ENCODE data around the gene MC3R. TPM values are rescaled to one million over a fixed set of nuclear protein-coding genes. Genes with fewer than 3 reads are reported as not detected.

Gene MC3R
- total and polyA plus RNA-seq, 2 of the 4 experiments (the other 2 are of a cell fraction): not detected

- H3K27me3 ChIP-seq (ENCODE audit: control insufficient read depth, insufficient read depth, low read length): no peaks in the 10 kb centered on the region
- H2AK5ac ChIP-seq (ENCODE audit: low read depth, low read length): no peak overlapping the region
- H3K9ac ChIP-seq (ENCODE audit: low read depth, low read length): no peak overlapping the region
- H3K4me2 ChIP-seq (ENCODE audit: low read depth, low read length): no peak overlapping the region
- H3K4ac ChIP-seq (ENCODE audit: low read depth, low read length): no peak overlapping the region
- no peaks in the 10 kb centered on the region for H3K9me1 ChIP-seq (ENCODE audit: insufficient read depth, low read length)
- in situ Hi-C loops (cut with MboI; ENCODE audit: low sequenced_read_pairs): no loop called here
- DNase-seq (no peak), ATAC-seq (ENCODE audit: low read depth) (no peak)
- no peak overlapping the region for H3K14ac ChIP-seq (replicated peaks; ENCODE audit: low read depth, low read length)
- no peaks in the 10 kb centered on the region for H3K4me1 ChIP-seq (ENCODE audit: control insufficient read depth, insufficient read depth, low read length)
- no peak overlapping the region for H4K8ac ChIP-seq (ENCODE audit: low read depth in 2 of 2, low read length in 2 of 2)
- CTCF ChIA-PET: no interaction called here
- no peak overlapping the region for H2BK15ac ChIP-seq (ENCODE audit: low read depth, low read length)
- no peaks in the 10 kb centered on the region for H3K79me1 ChIP-seq (ENCODE audit: low read depth in 1 of 2, low read length in 2 of 2)
- H2AFZ ChIP-seq (replicated peaks; ENCODE audit: low read length, poor library complexity): no peak overlapping the region
- TF ChIP-seq, protein P1, sequence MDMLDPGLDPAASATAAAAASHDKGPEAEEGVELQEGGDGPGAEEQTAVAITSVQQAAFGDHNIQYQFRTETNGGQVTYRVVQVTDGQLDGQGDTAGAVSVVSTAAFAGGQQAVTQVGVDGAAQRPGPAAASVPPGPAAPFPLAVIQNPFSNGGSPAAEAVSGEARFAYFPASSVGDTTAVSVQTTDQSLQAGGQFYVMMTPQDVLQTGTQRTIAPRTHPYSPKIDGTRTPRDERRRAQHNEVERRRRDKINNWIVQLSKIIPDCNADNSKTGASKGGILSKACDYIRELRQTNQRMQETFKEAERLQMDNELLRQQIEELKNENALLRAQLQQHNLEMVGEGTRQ (IDR thresholded peaks at IDR 0.05; ENCODE audit: low read depth, low read length): no peak
- TF ChIP-seq FOS (IDR thresholded peaks at IDR 0.05; ENCODE audit: low read depth, low read length) (no peak), BHLHE40 (IDR thresholded peaks at IDR 0.05; ENCODE audit: low read depth, low read length) (no peak), RCOR1 (IDR thresholded peaks at IDR 0.05; ENCODE audit: insufficient replicate concordance, low read length) (no peak), CEBPB (IDR thresholded peaks at IDR 0.05; ENCODE audit: low read depth, low read length) (no peak), NFE2L2 (IDR thresholded peaks at IDR 0.05; ENCODE audit: low read depth, low read length) (no peak), RFX5 (IDR thresholded peaks at IDR 0.05; ENCODE audit: low read depth, low read length) (no peak), POLR2A (IDR thresholded peaks at IDR 0.05; ENCODE audit: low read depth, low read length) (no peak), SMC3 (IDR thresholded peaks at IDR 0.05; ENCODE audit: low read depth, low read length) (no peak), MAFK (IDR thresholded peaks at IDR 0.05; ENCODE audit: low read depth, low read length) (no peak), MXI1 (IDR thresholded peaks at IDR 0.05; ENCODE audit: borderline replicate concordance, low read depth, low read length) (no peak), RAD21 (IDR thresholded peaks at IDR 0.05; ENCODE audit: low read length) (no peak), CHD1 (IDR thresholded peaks at IDR 0.05; ENCODE audit: low read depth, low read length) (no peak), MAZ (IDR thresholded peaks at IDR 0.05; ENCODE audit: borderline replicate concordance, low read depth, low read length) (no peak), CTCF (conservative IDR thresholded peaks at IDR 0.05; ENCODE audit: low read depth, low read length) (no peak), ELK1 (IDR thresholded peaks at IDR 0.05; ENCODE audit: borderline replicate concordance, low read depth, low read length) (no peak)
- H2BK20ac ChIP-seq (ENCODE audit: low read depth, low read length): no peak overlapping the region
- H4K5ac ChIP-seq (ENCODE audit: low read depth, low read length): no peak overlapping the region
- no peak overlapping the region for H3K27ac ChIP-seq (ENCODE audit: insufficient read depth, low read length)
- no peaks in the 10 kb centered on the region for H4K20me1 ChIP-seq (ENCODE audit: insufficient read depth, low read length)
- no peak overlapping the region for H3K23ac ChIP-seq (ENCODE audit: low read depth, low read length)
- no peak overlapping the region for H2AK9ac ChIP-seq (replicated peaks; ENCODE audit: low read depth, low read length, poor library complexity)
- no TSS peak for BruUV-seq (replicated peaks)
- H3K36me3 ChIP-seq (ENCODE audit: control insufficient read depth, insufficient read depth, low read length): no peaks in the 10 kb centered on the region
- intact Hi-C loops (cut with micrococcal nuclease): no loop called here
- dilution Hi-C loops (cut with HindIII; ENCODE audit: low sequenced_read_pairs, unreplicated experiment): no loop called here
- H3K9me3 ChIP-seq (ENCODE audit: control insufficient read depth, insufficient read depth, low read length): peaks cover 5% of the 10 kb centered on the region; the same call in 1 of the 2 replicates
- WGBS, 2 experiments (ENCODE audit: extremely low coverage in 2 of 2, insufficient read length in 1 of 2): no CpG with 5 or more reads among the region's 1 CpG
- POLR2A ChIA-PET (ENCODE audit: unreplicated experiment): no interaction called here
- H3K4me3 ChIP-seq (ENCODE audit: insufficient read depth, low read depth, low read length): no peak overlapping the region
- H3K56ac ChIP-seq (ENCODE audit: extremely low read depth, insufficient read depth, low read length): no peak overlapping the region
- no peak overlapping the region for H2BK120ac ChIP-seq (ENCODE audit: low read depth, low read length)
- H2BK5ac ChIP-seq (ENCODE audit: low read depth, low read length, poor library complexity, severe bottlenecking): no peak overlapping the region
- H4K91ac ChIP-seq (ENCODE audit: insufficient read depth, low read depth, low read length): no peak overlapping the region
- no peak overlapping the region for H3K18ac ChIP-seq (ENCODE audit: low read depth, low read length)
Observed at GRCh38 chr20:56222201-56222600, 26.3 kb upstream of the MC3R start.

Measured in IMR-90 (cell line).